ENCODE results near the gene RBPJL. TPM values are rescaled to one million over a fixed set of nuclear protein-coding genes. Genes with fewer than 3 reads are reported as not detected.

RBPJL gene
- total and polyA plus RNA-seq, 2 of the 13 experiments (the other 11 are each of a cell fraction or from before 2014, with no cell fraction given), result not detected

DNA sequence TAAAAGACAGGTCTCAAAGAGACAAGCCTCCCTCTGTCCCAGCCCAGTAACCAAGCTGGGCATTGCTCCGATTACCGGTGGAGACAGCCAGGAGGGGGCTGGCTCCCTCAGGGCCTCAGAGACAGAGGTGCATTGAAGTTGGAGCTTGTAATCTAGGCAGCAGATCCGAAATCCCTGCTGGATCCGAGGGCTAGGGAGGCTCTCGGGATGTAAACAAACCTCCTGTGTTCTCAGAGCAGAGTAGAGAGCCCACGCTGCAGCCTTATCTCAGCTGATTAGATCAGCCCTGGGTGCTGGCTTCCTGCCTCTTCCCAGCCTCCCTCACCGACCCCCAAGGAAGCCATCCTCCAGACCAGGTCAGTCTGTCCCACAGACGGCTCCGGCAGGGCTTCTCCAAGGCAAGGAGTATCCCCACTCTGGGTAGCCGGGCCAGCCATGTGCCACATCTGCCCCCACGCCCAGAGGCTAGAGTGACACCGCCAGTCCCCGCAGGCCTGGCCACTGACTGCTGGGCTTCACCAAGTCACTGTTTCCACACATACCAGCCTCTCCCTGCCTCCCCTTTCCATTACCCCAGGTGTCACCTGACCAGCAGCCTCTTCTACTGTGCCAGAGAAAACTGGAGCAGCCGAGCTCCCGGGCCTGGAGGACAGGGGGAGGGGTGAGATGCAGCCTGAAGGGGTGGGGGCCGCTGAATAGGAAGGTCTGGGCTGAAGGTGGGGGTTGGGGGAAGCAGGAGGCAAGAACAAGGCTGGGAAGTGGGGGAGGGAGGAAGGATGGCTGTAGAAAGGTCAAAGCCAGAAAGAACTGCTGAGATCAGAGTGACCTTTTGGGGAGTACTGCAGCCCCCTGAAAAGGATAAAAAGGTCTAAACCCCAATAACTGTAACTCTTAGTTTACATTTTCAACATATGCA is 35.6 kb downstream of the RBPJL start (continued):
- TF ChIP-seq, protein P1, sequence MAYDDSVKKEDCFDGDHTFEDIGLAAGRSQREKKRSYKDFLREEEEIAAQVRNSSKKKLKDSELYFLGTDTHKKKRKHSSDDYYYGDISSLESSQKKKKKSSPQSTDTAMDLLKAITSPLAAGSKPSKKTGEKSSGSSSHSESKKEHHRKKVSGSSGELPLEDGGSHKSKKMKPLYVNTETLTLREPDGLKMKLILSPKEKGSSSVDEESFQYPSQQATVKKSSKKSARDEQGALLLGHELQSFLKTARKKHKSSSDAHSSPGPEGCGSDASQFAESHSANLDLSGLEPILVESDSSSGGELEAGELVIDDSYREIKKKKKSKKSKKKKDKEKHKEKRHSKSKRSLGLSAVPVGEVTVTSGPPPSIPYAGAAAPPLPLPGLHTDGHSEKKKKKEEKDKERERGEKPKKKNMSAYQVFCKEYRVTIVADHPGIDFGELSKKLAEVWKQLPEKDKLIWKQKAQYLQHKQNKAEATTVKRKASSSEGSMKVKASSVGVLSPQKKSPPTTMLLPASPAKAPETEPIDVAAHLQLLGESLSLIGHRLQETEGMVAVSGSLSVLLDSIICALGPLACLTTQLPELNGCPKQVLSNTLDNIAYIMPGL (CRISPR knock-in tag; IDR thresholded peaks at IDR 0.05; ENCODE audit: borderline replicate concordance in 1 of 2, low read depth in 1 of 2), result peak in 1 of 2 experiments; percentile 52; a peak in 2 of 4 replicates
- TF ChIP-seq EHMT2 (IDR thresholded peaks at IDR 0.05; ENCODE audit: borderline replicate concordance, low read depth, low read length) (peak; percentile 42; the same call in 1 of the 2 replicates), ZNF33B (CRISPR knock-in tag; IDR thresholded peaks at IDR 0.05) (no peak; the same call in none of the 2 replicates), ZNF720 (CRISPR knock-in tag; IDR thresholded peaks at IDR 0.05) (no peak), ZNF431 (CRISPR knock-in tag; IDR thresholded peaks at IDR 0.05; ENCODE audit: borderline replicate concordance, low read depth) (no peak), ZNF251 (CRISPR knock-in tag; IDR thresholded peaks at IDR 0.05) (no peak), MXI1 (IDR thresholded peaks at IDR 0.05; ENCODE audit: borderline replicate concordance, low read depth, low read length) (peak; percentile 67; the same call in 1 of the 3 replicates)
- TF ChIP-seq, protein P2, sequence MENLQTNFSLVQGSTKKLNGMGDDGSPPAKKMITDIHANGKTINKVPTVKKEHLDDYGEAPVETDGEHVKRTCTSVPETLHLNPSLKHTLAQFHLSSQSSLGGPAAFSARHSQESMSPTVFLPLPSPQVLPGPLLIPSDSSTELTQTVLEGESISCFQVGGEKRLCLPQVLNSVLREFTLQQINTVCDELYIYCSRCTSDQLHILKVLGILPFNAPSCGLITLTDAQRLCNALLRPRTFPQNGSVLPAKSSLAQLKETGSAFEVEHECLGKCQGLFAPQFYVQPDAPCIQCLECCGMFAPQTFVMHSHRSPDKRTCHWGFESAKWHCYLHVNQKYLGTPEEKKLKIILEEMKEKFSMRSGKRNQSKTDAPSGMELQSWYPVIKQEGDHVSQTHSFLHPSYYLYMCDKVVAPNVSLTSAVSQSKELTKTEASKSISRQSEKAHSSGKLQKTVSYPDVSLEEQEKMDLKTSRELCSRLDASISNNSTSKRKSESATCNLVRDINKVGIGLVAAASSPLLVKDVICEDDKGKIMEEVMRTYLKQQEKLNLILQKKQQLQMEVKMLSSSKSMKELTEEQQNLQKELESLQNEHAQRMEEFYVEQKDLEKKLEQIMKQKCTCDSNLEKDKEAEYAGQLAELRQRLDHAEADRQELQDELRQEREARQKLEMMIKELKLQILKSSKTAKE (CRISPR knock-in tag; IDR thresholded peaks at IDR 0.05; ENCODE audit: borderline replicate concordance), result peak; percentile 62; the same call in 1 of the 2 replicates
- TF ChIP-seq, protein P3, sequence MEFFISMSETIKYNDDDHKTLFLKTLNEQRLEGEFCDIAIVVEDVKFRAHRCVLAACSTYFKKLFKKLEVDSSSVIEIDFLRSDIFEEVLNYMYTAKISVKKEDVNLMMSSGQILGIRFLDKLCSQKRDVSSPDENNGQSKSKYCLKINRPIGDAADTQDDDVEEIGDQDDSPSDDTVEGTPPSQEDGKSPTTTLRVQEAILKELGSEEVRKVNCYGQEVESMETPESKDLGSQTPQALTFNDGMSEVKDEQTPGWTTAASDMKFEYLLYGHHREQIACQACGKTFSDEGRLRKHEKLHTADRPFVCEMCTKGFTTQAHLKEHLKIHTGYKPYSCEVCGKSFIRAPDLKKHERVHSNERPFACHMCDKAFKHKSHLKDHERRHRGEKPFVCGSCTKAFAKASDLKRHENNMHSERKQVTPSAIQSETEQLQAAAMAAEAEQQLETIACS (CRISPR knock-in tag; IDR thresholded peaks at IDR 0.05), result no peak
- TF ChIP-seq, protein P4, sequence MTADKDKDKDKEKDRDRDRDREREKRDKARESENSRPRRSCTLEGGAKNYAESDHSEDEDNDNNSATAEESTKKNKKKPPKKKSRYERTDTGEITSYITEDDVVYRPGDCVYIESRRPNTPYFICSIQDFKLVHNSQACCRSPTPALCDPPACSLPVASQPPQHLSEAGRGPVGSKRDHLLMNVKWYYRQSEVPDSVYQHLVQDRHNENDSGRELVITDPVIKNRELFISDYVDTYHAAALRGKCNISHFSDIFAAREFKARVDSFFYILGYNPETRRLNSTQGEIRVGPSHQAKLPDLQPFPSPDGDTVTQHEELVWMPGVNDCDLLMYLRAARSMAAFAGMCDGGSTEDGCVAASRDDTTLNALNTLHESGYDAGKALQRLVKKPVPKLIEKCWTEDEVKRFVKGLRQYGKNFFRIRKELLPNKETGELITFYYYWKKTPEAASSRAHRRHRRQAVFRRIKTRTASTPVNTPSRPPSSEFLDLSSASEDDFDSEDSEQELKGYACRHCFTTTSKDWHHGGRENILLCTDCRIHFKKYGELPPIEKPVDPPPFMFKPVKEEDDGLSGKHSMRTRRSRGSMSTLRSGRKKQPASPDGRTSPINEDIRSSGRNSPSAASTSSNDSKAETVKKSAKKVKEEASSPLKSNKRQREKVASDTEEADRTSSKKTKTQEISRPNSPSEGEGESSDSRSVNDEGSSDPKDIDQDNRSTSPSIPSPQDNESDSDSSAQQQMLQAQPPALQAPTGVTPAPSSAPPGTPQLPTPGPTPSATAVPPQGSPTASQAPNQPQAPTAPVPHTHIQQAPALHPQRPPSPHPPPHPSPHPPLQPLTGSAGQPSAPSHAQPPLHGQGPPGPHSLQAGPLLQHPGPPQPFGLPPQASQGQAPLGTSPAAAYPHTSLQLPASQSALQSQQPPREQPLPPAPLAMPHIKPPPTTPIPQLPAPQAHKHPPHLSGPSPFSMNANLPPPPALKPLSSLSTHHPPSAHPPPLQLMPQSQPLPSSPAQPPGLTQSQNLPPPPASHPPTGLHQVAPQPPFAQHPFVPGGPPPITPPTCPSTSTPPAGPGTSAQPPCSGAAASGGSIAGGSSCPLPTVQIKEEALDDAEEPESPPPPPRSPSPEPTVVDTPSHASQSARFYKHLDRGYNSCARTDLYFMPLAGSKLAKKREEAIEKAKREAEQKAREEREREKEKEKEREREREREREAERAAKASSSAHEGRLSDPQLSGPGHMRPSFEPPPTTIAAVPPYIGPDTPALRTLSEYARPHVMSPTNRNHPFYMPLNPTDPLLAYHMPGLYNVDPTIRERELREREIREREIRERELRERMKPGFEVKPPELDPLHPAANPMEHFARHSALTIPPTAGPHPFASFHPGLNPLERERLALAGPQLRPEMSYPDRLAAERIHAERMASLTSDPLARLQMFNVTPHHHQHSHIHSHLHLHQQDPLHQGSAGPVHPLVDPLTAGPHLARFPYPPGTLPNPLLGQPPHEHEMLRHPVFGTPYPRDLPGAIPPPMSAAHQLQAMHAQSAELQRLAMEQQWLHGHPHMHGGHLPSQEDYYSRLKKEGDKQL (CRISPR knock-in tag; IDR thresholded peaks at IDR 0.05; ENCODE audit: low read depth), result no peak
- TF ChIP-seq, protein P5, sequence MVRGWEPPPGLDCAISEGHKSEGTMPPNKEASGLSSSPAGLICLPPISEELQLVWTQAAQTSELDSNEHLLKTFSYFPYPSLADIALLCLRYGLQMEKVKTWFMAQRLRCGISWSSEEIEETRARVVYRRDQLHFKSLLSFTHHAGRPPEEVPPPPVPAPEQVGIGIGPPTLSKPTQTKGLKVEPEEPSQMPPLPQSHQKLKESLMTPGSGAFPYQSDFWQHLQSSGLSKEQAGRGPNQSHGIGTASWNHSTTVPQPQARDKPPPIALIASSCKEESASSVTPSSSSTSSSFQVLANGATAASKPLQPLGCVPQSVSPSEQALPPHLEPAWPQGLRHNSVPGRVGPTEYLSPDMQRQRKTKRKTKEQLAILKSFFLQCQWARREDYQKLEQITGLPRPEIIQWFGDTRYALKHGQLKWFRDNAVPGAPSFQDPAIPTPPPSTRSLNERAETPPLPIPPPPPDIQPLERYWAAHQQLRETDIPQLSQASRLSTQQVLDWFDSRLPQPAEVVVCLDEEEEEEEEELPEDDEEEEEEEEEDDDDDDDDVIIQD (CRISPR knock-in tag; IDR thresholded peaks at IDR 0.05; ENCODE audit: low read depth), result no peak

Data from HepG2 (cell line).